Neural progenitor cell (in vitro differentiated cells): ENCODE measurements around the gene CATSPER3.

Experiments
- CTCF ChIP-seq: fragments of 200-600 bp; sonication (generic); IDR thresholded peaks from 2 replicates; pipeline ENCODE4 v1.5.1; 2017; ENCODE audit warnings: antibody characterized with exemption, mild to moderate bottlenecking
- EZH2phosphoT487 ChIP-seq: fragments of 200-600 bp; sonication (generic); IDR thresholded peaks from 2 replicates; pipeline ENCODE4 v1.6.1; 2017; ENCODE audit warnings: antibody characterized with exemption

GRCh38 chr5:134993161-134993560, 25.5 kb downstream of the CATSPER3 start:
- TF ChIP-seq CTCF (no peak), EZH2phosphoT487 (no peak)
